Liver (tissue), 9 donors: ENCODE measurements around the gene GART. TPM values are rescaled to one million over a fixed set of nuclear protein-coding genes. Genes with fewer than 3 reads are reported as not detected.

Source experiments
- DNase-seq: peaks from one replicate; pipeline ENCODE4 v3.0.0-alpha.2; 2017; ENCODE audit warnings: low spot score
- H3K27ac ChIP-seq, 2 donors: one replicate each; pipeline ENCODE4 v1.7.0; 2013; ENCODE audit warnings: inconsistent platforms in 2 of 2, low read length in 2 of 2, control low read depth in 1 of 2, low read depth in 1 of 2, mild to moderate bottlenecking in 1 of 2
- H3K27me3 ChIP-seq, 4 donors: one replicate each; pipeline versions ENCODE4 v1.6.1 to v1.7.0; 2013; ENCODE audit warnings: low read length in 3 of 4, inconsistent platforms in 1 of 4, mild to moderate bottlenecking in 1 of 4, moderate library complexity in 1 of 4; ENCODE audit not compliant: control insufficient read depth in 4 of 4, insufficient read depth in 4 of 4
- H3K36me3 ChIP-seq, 4 donors: one replicate each; pipeline versions ENCODE4 v1.6.1 to v1.7.0; 2013; ENCODE audit warnings: low read length in 3 of 4, mild to moderate bottlenecking in 3 of 4, low read depth in 1 of 4, moderate library complexity in 1 of 4; ENCODE audit not compliant: control insufficient read depth in 4 of 4, insufficient read depth in 3 of 4
- H3K4me1 ChIP-seq, 4 donors: one replicate each; pipeline versions ENCODE4 v1.6.1 to v1.7.0; 2013; ENCODE audit warnings: low read length in 3 of 4, mild to moderate bottlenecking in 3 of 4, moderate library complexity in 1 of 4; ENCODE audit not compliant: control insufficient read depth in 4 of 4, insufficient read depth in 4 of 4
- H3K4me3 ChIP-seq, 3 donors: one replicate each; pipeline versions ENCODE4 v1.6.1 to v1.7.0; 2013; ENCODE audit warnings: low read length in 3 of 3, control low read depth in 1 of 3, low read depth in 1 of 3, mild to moderate bottlenecking in 1 of 3
- H3K9ac ChIP-seq, 2 donors: one replicate each; pipeline ENCODE4 v1.7.0; 2013; ENCODE audit warnings: low read length in 2 of 2, mild to moderate bottlenecking in 2 of 2, moderate library complexity in 2 of 2, control low read depth in 1 of 2, low read depth in 1 of 2
- H3K9me3 ChIP-seq, 4 donors: one replicate each; pipeline versions ENCODE4 v1.6.1 to v1.7.0; 2013; ENCODE audit warnings: low read length in 3 of 4; ENCODE audit not compliant: control insufficient read depth in 4 of 4
- EGR1 ChIP-seq, 2 donors: IDR thresholded peaks; 2 replicates each; pipeline ENCODE4 v1.6.1; 2016 to 2018; ENCODE audit warnings: antibody characterized with exemption in 2 of 2, low read depth in 2 of 2
- FOXA1 ChIP-seq: IDR thresholded peaks from 2 replicates; pipeline ENCODE4 v1.6.1; 2016; ENCODE audit warnings: antibody characterized with exemption
- FOXA2 ChIP-seq: IDR thresholded peaks from 2 replicates; pipeline ENCODE4 v1.6.1; 2016; ENCODE audit warnings: antibody characterized with exemption
- GABPA ChIP-seq, 2 donors: IDR thresholded peaks in 1 of 2; conservative IDR thresholded peaks in 1 of 2; 2 replicates each; pipeline ENCODE4 v1.6.1; 2016; ENCODE audit warnings: antibody characterized with exemption in 2 of 2, mild to moderate bottlenecking in 1 of 2, moderate library complexity in 1 of 2
- HNF4A ChIP-seq, 2 donors: conservative IDR thresholded peaks; 2 replicates each; pipeline ENCODE4 v1.6.1; 2016; ENCODE audit warnings: antibody characterized with exemption in 2 of 2, mild to moderate bottlenecking in 2 of 2
- HNF4G ChIP-seq: IDR thresholded peaks from 2 replicates; pipeline ENCODE4 v1.6.1; 2016; ENCODE audit warnings: antibody characterized with exemption
- JUND ChIP-seq, 2 donors: IDR thresholded peaks; 2 replicates each; pipeline ENCODE4 v1.6.1; 2016; ENCODE audit warnings: antibody characterized with exemption in 2 of 2
- NR2F2 ChIP-seq: IDR thresholded peaks from 2 replicates; pipeline ENCODE4 v1.6.1; 2016; ENCODE audit warnings: antibody characterized with exemption
- RAD21 ChIP-seq, 2 donors: IDR thresholded peaks; 2 replicates each; pipeline ENCODE4 v1.6.1; 2016; ENCODE audit warnings: antibody characterized with exemption in 2 of 2, mild to moderate bottlenecking in 2 of 2
- RXRA ChIP-seq, 2 donors: IDR thresholded peaks; 2 replicates each; pipeline ENCODE4 v1.6.1; 2017 to 2018; ENCODE audit warnings: antibody characterized with exemption in 2 of 2, mild to moderate bottlenecking in 1 of 2
- SP1 ChIP-seq: IDR thresholded peaks from 2 replicates; pipeline ENCODE4 v1.6.1; 2018; ENCODE audit warnings: antibody characterized with exemption, mild to moderate bottlenecking
- TAF1 ChIP-seq: conservative IDR thresholded peaks from 2 replicates; pipeline ENCODE4 v1.6.1; 2016; ENCODE audit warnings: antibody characterized with exemption, mild to moderate bottlenecking
- YY1 ChIP-seq: IDR thresholded peaks from 2 replicates; pipeline ENCODE4 v1.6.1; 2016; ENCODE audit warnings: antibody characterized with exemption, mild to moderate bottlenecking
- WGBS: extraction: QIAGEN DNeasy Blood & Tissue Kit; methylation state at CpG from one replicate; pipeline ENCODE4 v1.1.7; 2013; 5-methylcytosine and 5-hydroxymethylcytosine counted together
- polyA plus RNA-seq, 2 donors: library from polyadenylated mRNA; stranded (reverse) in 1 of 2; unstranded in 1 of 2; fragments of 200-250 nt in 1 of 2; fragments of >200 nt in 1 of 2; fragmentation: Nextera tagmentation in 1 of 2; extraction: Ambion mirVana in 1 of 2; gene quantifications; one replicate each; pipeline versions ENCODE4 v1.2.1 to v1.2.3, GENCODE V29; 2013 to 2015
- total RNA-seq, 2 donors: library from RNA; depleted of rRNA; stranded (reverse); fragments of >200 nt; gene quantifications; one replicate each; pipeline ENCODE4 v1.2.3, GENCODE V29; 2014
- TF ChIP-seq, protein P1 (sequence below): IDR thresholded peaks from 2 replicates; pipeline ENCODE4 v1.6.1; 2016; ENCODE audit warnings: antibody characterized with exemption
- TF ChIP-seq, protein P2 (sequence below): IDR thresholded peaks from 2 replicates; pipeline ENCODE4 v1.6.1; 2016; ENCODE audit warnings: antibody characterized with exemption
- TF ChIP-seq, protein P3 (sequence below): IDR thresholded peaks from 2 replicates; pipeline ENCODE4 v1.6.1; 2016; ENCODE audit warnings: antibody characterized with exemption, mild to moderate bottlenecking
- TF ChIP-seq, protein P4 (sequence below): fragments of 150-350 bp; IDR thresholded peaks from 2 replicates; pipeline ENCODE4 v1.5.1; 2017; ENCODE audit warnings: improper control_type of control experiment, low read depth, low read length; ENCODE audit not compliant: missing input control
- TF ChIP-seq, protein P5 (sequence below): IDR thresholded peaks from 2 replicates; pipeline ENCODE4 v1.6.1; 2016; ENCODE audit warnings: antibody characterized with exemption
- donor health status: healthy.
- donor health status: healthy.
- donor health status: healthy.
- donor health status: healthy.
- donor health status: healthy.

Gene GART
- total and polyA plus RNA-seq, 4 donors = 15.7 to 76.8 (median 32.0) TPM

DNA sequence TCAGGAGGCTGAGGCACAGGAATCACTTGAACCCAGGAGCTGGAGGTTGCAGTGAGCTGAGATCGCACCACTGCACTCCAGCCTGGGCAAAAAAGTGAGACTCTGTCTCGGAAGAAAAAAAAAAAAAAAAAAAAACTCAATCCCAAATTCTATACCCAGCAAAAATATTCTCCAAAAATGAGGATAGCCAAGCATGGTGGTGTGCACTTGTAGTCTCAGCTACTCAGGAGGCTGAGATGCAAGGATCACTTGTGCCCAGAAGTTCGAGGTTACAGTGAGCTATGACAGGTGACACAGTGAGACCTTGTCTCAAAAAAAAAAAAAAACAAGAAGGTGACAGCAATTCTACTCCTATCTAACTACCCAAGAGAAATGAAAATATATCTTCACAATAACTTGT, 68.6 kb downstream of the GART start:
- no peak for TF ChIP-seq GABPA (IDR thresholded peaks at IDR 0.05 in 1 of 2, conservative IDR thresholded peaks at IDR 0.05 in 1 of 2)
- TF ChIP-seq, protein P1, sequence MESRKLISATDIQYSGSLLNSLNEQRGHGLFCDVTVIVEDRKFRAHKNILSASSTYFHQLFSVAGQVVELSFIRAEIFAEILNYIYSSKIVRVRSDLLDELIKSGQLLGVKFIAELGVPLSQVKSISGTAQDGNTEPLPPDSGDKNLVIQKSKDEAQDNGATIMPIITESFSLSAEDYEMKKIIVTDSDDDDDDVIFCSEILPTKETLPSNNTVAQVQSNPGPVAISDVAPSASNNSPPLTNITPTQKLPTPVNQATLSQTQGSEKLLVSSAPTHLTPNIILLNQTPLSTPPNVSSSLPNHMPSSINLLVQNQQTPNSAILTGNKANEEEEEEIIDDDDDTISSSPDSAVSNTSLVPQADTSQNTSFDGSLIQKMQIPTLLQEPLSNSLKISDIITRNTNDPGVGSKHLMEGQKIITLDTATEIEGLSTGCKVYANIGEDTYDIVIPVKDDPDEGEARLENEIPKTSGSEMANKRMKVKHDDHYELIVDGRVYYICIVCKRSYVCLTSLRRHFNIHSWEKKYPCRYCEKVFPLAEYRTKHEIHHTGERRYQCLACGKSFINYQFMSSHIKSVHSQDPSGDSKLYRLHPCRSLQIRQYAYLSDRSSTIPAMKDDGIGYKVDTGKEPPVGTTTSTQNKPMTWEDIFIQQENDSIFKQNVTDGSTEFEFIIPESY = no peak
- no peak for TF ChIP-seq YY1
- TF ChIP-seq HNF4G = no peak
- TF ChIP-seq, protein P2, sequence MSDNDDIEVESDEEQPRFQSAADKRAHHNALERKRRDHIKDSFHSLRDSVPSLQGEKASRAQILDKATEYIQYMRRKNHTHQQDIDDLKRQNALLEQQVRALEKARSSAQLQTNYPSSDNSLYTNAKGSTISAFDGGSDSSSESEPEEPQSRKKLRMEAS = no peak
- TF ChIP-seq, protein P3, sequence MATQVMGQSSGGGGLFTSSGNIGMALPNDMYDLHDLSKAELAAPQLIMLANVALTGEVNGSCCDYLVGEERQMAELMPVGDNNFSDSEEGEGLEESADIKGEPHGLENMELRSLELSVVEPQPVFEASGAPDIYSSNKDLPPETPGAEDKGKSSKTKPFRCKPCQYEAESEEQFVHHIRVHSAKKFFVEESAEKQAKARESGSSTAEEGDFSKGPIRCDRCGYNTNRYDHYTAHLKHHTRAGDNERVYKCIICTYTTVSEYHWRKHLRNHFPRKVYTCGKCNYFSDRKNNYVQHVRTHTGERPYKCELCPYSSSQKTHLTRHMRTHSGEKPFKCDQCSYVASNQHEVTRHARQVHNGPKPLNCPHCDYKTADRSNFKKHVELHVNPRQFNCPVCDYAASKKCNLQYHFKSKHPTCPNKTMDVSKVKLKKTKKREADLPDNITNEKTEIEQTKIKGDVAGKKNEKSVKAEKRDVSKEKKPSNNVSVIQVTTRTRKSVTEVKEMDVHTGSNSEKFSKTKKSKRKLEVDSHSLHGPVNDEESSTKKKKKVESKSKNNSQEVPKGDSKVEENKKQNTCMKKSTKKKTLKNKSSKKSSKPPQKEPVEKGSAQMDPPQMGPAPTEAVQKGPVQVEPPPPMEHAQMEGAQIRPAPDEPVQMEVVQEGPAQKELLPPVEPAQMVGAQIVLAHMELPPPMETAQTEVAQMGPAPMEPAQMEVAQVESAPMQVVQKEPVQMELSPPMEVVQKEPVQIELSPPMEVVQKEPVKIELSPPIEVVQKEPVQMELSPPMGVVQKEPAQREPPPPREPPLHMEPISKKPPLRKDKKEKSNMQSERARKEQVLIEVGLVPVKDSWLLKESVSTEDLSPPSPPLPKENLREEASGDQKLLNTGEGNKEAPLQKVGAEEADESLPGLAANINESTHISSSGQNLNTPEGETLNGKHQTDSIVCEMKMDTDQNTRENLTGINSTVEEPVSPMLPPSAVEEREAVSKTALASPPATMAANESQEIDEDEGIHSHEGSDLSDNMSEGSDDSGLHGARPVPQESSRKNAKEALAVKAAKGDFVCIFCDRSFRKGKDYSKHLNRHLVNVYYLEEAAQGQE = no peak
- no peak for TF ChIP-seq RAD21 (IDR thresholded peaks at IDR 0.05)
- TF ChIP-seq, protein P4, sequence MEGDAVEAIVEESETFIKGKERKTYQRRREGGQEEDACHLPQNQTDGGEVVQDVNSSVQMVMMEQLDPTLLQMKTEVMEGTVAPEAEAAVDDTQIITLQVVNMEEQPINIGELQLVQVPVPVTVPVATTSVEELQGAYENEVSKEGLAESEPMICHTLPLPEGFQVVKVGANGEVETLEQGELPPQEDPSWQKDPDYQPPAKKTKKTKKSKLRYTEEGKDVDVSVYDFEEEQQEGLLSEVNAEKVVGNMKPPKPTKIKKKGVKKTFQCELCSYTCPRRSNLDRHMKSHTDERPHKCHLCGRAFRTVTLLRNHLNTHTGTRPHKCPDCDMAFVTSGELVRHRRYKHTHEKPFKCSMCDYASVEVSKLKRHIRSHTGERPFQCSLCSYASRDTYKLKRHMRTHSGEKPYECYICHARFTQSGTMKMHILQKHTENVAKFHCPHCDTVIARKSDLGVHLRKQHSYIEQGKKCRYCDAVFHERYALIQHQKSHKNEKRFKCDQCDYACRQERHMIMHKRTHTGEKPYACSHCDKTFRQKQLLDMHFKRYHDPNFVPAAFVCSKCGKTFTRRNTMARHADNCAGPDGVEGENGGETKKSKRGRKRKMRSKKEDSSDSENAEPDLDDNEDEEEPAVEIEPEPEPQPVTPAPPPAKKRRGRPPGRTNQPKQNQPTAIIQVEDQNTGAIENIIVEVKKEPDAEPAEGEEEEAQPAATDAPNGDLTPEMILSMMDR = no peak
- no peak for TF ChIP-seq NR2F2
- TF ChIP-seq SP1 = no peak
- TF ChIP-seq TAF1 = no peak
- TF ChIP-seq FOXA1 = no peak
- no peak for TF ChIP-seq RXRA (IDR thresholded peaks at IDR 0.05)
- TF ChIP-seq JUND (IDR thresholded peaks at IDR 0.05) = no peak
- TF ChIP-seq FOXA2 = no peak
- TF ChIP-seq HNF4A (conservative IDR thresholded peaks at IDR 0.05) = no peak
- no peak for TF ChIP-seq EGR1 (IDR thresholded peaks at IDR 0.05; ENCODE audit: low read depth in 2 of 2)
- TF ChIP-seq, protein P5, sequence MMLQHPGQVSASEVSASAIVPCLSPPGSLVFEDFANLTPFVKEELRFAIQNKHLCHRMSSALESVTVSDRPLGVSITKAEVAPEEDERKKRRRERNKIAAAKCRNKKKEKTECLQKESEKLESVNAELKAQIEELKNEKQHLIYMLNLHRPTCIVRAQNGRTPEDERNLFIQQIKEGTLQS = no peak
- H3K9me3 ChIP-seq = no peaks in the 10 kb centered on the region
- H3K36me3 ChIP-seq = no peaks in the 10 kb centered on the region
- H3K27ac ChIP-seq = no peak overlapping the region
- no peaks in the 10 kb centered on the region for H3K27me3 ChIP-seq
- H3K4me1 ChIP-seq = peaks cover under 1 to 3% (median 3%) of the 10 kb centered on the region in 4 donors
- no peak overlapping the region for H3K4me3 ChIP-seq
- DNase-seq = no peak
- WGBS = 96% methylated on average over 3 of the region's 3 CpGs
- H3K9ac ChIP-seq = no peak overlapping the region
